CD4-positive, alpha-beta T cell (primary cell): ENCODE data around the gene LEO1. TPM values are rescaled to one million over a fixed set of nuclear protein-coding genes. Genes with fewer than 3 reads are reported as not detected.

Experiments used
- ATAC-seq: fragments of 200-7000 bp; cut with Tn5 transposase; one replicate; pipeline ENCODE4 v1.10.0; 2022; ENCODE audit warnings: mild to moderate bottlenecking; ENCODE audit not compliant: poor library complexity
- CTCF ChIA-PET: fragments of 350-600 bp; sonication (Branson Sonifier 250); formaldehyde crosslinking; loops from one replicate; lab custom pipeline; 2021; ENCODE audit warnings: antibody characterized with exemption, inconsistent platforms; lab: Charles Lee
- POLR2A ChIA-PET: fragments of 350-600 bp; sonication (Branson Sonifier 250); formaldehyde crosslinking; loops from one replicate; lab custom pipeline; 2021; ENCODE audit warnings: antibody characterized with exemption, inconsistent platforms; lab: Charles Lee
- DNase-seq, 14 experiments: peaks; one replicate each; pipeline ENCODE4 v3.0.0-alpha.2; 2013 to 2020; ENCODE audit warnings: mixed read lengths in 2 of 14
- H3K27ac ChIP-seq, 2 donors: one replicate each; pipeline versions ENCODE4 v1.5.1 to v1.7.0; 2013; ENCODE audit warnings: low read length in 2 of 2, low read depth in 1 of 2, mild to moderate bottlenecking in 1 of 2
- H3K27me3 ChIP-seq, 2 experiments: 1 replicate in 1 of 2; 2 replicates in 1 of 2; pipeline versions ENCODE4 v1.6.1 to v1.7.0; 2013; ENCODE audit warnings: low read length in 2 of 2, control low read depth in 1 of 2, mild to moderate bottlenecking in 1 of 2, moderate library complexity in 1 of 2; ENCODE audit not compliant: insufficient read depth in 2 of 2, control insufficient read depth in 1 of 2
- H3K36me3 ChIP-seq: one replicate; pipeline ENCODE4 v1.6.1; 2013; ENCODE audit warnings: low read length, control low read depth; ENCODE audit not compliant: insufficient read depth
- H3K4me1 ChIP-seq: one replicate; pipeline ENCODE4 v1.6.1; 2013; ENCODE audit warnings: low read length, control low read depth; ENCODE audit not compliant: insufficient read depth
- H3K4me3 ChIP-seq: one replicate; pipeline ENCODE4 v1.5.1; 2013; ENCODE audit warnings: mild to moderate bottlenecking, low read length, moderate library complexity
- H3K9me3 ChIP-seq, 2 experiments: 1 replicate in 1 of 2; 2 replicates in 1 of 2; pipeline versions ENCODE4 v1.6.1 to v1.7.0; 2013; ENCODE audit warnings: low read length in 2 of 2, mild to moderate bottlenecking in 2 of 2, control low read depth in 1 of 2, moderate library complexity in 1 of 2; ENCODE audit not compliant: control insufficient read depth in 1 of 2, insufficient read depth in 1 of 2
- H3K27ac Mint-ChIP-seq: one replicate; pipeline ENCODE4 v1.8.0; 2020; ENCODE audit warnings: mixed read lengths
- H3K27me3 Mint-ChIP-seq: one replicate; pipeline ENCODE4 v1.8.0; 2021; ENCODE audit warnings: mixed read lengths
- H3K36me3 Mint-ChIP-seq: one replicate; pipeline ENCODE4 v1.8.0; 2021; ENCODE audit warnings: low read depth, mixed read lengths
- H3K4me1 Mint-ChIP-seq: one replicate; pipeline ENCODE4 v1.8.0; 2021; ENCODE audit warnings: low read depth, mixed read lengths
- H3K4me3 Mint-ChIP-seq: one replicate; pipeline ENCODE4 v1.8.0; 2020; ENCODE audit warnings: mild to moderate bottlenecking, mixed read lengths
- H3K9me3 Mint-ChIP-seq: one replicate; pipeline ENCODE4 v1.8.0; 2020; ENCODE audit warnings: mixed read lengths
- intact Hi-C, 2 experiments: fragments of 100-400 bp; cut with DNase I in 1 of 2; cut with micrococcal nuclease in 1 of 2; formaldehyde crosslinking; loops; one replicate each; pipeline versions ENCODE4 v1.15.1 to v1.9.0; 2023 to 2025; cut with DNase I, micrococcal nuclease
- total RNA-seq, 174 experiments: library from RNA in 2 of 174; stranded (reverse) in 2 of 174; gene quantifications; one replicate each; pipeline ENCODE4 v1.2.3 and lab custom pipeline; 2021 to 2026
- TF ChIP-seq, protein P1 (sequence below): fragments of 200-600 bp; IDR thresholded peaks from one replicate; pipeline ENCODE4 v1.8.0; 2022; ENCODE audit warnings: antibody characterized with exemption, mild to moderate bottlenecking

LEO1 gene
- total RNA-seq, 2 experiments from 2014 or later = 6.2 to 6.7 TPM

DNA sequence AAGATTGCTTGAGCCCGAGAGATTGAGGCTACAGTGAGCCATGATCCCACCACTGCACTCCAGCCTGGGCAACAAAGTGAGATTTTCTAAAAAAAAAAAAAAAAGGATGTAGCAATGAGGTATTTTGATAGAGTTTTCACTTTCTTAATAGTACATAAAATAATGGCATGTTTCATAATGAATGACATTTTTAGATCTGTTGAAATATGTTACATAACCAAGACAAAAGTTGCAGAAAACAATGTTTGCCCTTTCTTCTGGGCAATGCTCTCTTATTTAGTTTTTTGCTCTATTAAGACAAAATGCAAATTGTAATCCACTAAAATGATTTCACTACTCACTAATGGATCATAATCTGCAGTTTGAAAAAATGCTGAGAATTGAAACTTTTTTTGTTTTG lies 43.0 kb upstream of the LEO1 start:
- H3K36me3 ChIP-seq = no peaks in the 10 kb centered on the region
- POLR2A ChIA-PET = no interaction called here
- DNase-seq (no peak), ATAC-seq (no peak)
- no peaks in the 10 kb centered on the region for H3K27me3 Mint-ChIP-seq
- H3K27me3 ChIP-seq = no peaks in the 10 kb centered on the region
- intact Hi-C loops = loop anchor here (5.0 kb wide), 2 partner anchors 32 to 163 kb away; no protein-coding TSS in a partner anchor
- peaks cover 12% of the 10 kb centered on the region for H3K4me1 Mint-ChIP-seq
- H3K4me3 ChIP-seq = no peak overlapping the region
- H3K9me3 ChIP-seq = no peaks in the 10 kb centered on the region
- CTCF ChIA-PET = no interaction called here
- H3K4me1 ChIP-seq = peaks cover 8% of the 10 kb centered on the region
- H3K4me3 Mint-ChIP-seq = no peak overlapping the region
- H3K27ac ChIP-seq = no peak overlapping the region
- H3K9me3 Mint-ChIP-seq = no peaks in the 10 kb centered on the region
- TF ChIP-seq, protein P1, sequence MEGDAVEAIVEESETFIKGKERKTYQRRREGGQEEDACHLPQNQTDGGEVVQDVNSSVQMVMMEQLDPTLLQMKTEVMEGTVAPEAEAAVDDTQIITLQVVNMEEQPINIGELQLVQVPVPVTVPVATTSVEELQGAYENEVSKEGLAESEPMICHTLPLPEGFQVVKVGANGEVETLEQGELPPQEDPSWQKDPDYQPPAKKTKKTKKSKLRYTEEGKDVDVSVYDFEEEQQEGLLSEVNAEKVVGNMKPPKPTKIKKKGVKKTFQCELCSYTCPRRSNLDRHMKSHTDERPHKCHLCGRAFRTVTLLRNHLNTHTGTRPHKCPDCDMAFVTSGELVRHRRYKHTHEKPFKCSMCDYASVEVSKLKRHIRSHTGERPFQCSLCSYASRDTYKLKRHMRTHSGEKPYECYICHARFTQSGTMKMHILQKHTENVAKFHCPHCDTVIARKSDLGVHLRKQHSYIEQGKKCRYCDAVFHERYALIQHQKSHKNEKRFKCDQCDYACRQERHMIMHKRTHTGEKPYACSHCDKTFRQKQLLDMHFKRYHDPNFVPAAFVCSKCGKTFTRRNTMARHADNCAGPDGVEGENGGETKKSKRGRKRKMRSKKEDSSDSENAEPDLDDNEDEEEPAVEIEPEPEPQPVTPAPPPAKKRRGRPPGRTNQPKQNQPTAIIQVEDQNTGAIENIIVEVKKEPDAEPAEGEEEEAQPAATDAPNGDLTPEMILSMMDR = no peak
- no peak overlapping the region for H3K27ac Mint-ChIP-seq
- H3K36me3 Mint-ChIP-seq = peaks cover 4% of the 10 kb centered on the region

DNA sequence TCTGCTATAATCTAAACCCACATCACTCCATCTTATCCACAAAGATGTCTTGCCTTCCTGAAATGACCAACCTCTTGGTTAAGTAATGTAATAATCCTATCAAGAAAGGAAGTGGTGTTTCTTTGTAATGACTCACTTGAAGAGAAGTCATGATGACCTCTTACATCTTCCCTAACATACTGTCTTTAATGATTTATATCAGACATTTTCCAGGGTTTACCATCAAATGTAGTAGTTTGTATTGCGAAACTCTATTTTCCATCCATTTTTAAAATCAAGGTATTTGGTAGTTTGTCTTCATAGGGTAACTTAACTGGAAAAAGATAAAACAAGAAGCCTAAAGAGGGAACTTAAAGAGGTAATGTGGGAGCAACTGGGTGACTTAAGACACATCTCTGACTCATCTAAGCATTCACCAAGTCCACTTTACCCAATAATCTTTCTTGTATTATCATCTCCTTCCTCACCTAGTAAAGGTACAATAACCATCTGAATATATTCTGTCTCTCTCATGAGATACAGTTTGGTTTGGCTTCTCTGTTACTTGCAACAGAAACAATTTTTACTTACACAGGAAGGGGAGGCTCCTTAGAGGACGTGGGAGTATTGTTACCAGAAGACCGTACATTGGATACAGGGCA lies 41.7 kb upstream of the LEO1 start:
- Mint-ChIP-seq H3K27me3 (no peaks in the 10 kb centered on the region), H3K36me3 (no peaks in the 10 kb centered on the region), H3K4me3 (no peak overlapping the region), H3K9me3 (no peaks in the 10 kb centered on the region), H3K27ac (no peak overlapping the region), H3K4me1 (peaks cover 12% of the 10 kb centered on the region)
- ChIA-PET POLR2A (no interaction called here), CTCF (interaction anchor here (1.2 kb wide), 1 partner anchor 7 kb away, joined by 5 read pairs; no protein-coding TSS in a partner anchor)
- Histone ChIP-seq H3K36me3 (no peaks in the 10 kb centered on the region), H3K27me3 (no peaks in the 10 kb centered on the region), H3K4me1 (peaks cover 8% of the 10 kb centered on the region), H3K4me3 (no peak overlapping the region), H3K9me3 (no peaks in the 10 kb centered on the region), H3K27ac (no peak overlapping the region)
- peak in 2 of 14 experiments; percentile 32 to 40 for DNase-seq
- intact Hi-C loops = no loop called here
- TF ChIP-seq, protein P1 = no peak
- no peak for ATAC-seq

DNA sequence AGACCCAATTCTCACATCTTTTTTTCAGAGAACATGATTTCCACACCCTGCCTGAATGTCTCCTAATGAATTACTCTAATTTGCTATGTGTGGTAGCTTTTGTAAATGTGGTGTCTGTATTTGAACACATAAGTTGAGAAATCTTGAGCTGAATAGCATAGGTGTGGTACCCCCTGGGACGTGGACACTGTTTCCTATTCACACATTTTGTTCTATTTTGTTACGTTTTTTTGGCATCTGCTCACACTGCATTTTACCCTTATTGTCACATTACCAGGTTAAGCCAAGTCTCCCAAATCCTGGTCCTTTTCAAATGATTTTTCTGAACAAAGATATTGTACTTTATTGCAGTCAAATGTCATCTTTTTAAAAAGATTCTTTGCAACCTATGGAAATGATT lies 40.6 kb upstream of the LEO1 start:
- Histone ChIP-seq H3K27ac (no peak overlapping the region), H3K4me3 (no peak overlapping the region), H3K36me3 (no peaks in the 10 kb centered on the region), H3K9me3 (no peaks in the 10 kb centered on the region), H3K27me3 (no peaks in the 10 kb centered on the region), H3K4me1 (peaks cover 12% of the 10 kb centered on the region)
- CTCF ChIA-PET = interaction anchor here (1.2 kb wide), 1 partner anchor 8 kb away, joined by 5 read pairs; no protein-coding TSS in a partner anchor
- ATAC-seq = no peak
- POLR2A ChIA-PET = no interaction called here
- no peaks in the 10 kb centered on the region for H3K27me3 Mint-ChIP-seq
- H3K36me3 Mint-ChIP-seq = no peaks in the 10 kb centered on the region
- no peak overlapping the region for H3K27ac Mint-ChIP-seq
- H3K4me3 Mint-ChIP-seq = no peak overlapping the region
- H3K9me3 Mint-ChIP-seq = no peaks in the 10 kb centered on the region
- peaks cover 15% of the 10 kb centered on the region for H3K4me1 Mint-ChIP-seq
- intact Hi-C loops = no loop called here
- DNase-seq = no peak
- TF ChIP-seq, protein P1 = no peak
